Measurements from ENCODE around the gene RGS7. TPM values are rescaled to one million over a fixed set of nuclear protein-coding genes. Genes with fewer than 3 reads are reported as not detected.
"Not testable (repeated sequence)": the region's sequence is repeated elsewhere in the genome, so short reads cannot be mapped to it uniquely, and the experiment has no call there.

RGS7 gene
- polyA plus RNA-seq, 2 of the 4 experiments (the other 2 are of a cell fraction) = 0.08 TPM; not detected in 1

DNA sequence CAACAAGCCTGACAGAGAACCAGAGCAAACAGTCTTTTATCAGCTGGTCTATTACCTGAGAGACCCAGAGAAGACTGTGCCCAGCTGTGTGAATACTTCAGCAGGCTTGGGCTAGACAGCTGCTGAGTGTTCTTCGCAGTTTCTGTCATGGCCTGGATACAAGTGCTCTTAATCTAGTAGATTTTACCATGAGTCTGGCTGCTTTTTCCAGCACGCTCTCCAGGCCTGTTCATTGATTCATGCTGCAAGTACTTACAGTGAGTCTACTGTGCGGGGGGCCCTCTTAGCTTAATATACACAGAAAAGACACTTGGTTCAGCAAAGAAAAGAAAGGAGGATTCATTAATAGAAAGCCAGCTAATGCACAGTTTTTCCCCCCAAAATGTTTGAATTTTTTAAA, 48.5 kb downstream of the RGS7 start:
- no peak for FAIRE-seq
- no peak for DNase-seq (ENCODE audit: low read depth in 1 of 2, low spot score in 1 of 2)
- CTCF ChIA-PET = no interaction called here
- no peak for TF ChIP-seq JUNB (IDR thresholded peaks at IDR 0.05)
- Histone ChIP-seq H3K27ac (no peak overlapping the region), H3K4me3 (no peak overlapping the region), H3K9me3 (peaks cover 8% of the 10 kb centered on the region; the same call in 1 of the 3 replicates), H3K4me1 (no peaks in the 10 kb centered on the region), H3K4me2 (no peak overlapping the region)
- ATAC-seq = no peak
- POLR2A ChIA-PET = no interaction called here
- 39% methylated on average over 3 of the region's 3 CpGs for WGBS (ENCODE audit: missing lambda C conversion rate)

DNA sequence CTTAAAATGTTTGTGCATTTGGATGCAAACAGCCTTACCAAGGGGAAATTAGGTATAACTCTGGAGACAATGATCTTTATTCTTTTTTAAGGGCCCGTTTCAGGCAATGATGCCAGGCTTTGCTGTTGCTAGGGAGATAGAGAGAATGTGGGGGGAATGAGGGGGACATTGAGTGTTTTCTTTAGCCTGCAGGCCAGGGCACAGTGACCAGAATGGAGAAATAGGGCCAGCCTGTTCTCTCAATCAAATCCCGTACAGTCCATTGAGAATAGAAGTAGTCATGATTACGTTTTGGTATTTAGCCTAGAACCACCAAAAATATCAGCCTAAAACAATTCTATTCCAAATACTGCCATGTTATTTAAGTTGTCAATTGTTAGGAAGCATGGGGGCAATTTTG, 49.0 kb downstream of the RGS7 start:
- ChIA-PET POLR2A (no interaction called here), CTCF (no interaction called here)
- WGBS (ENCODE audit: missing lambda C conversion rate) = 32% methylated on average over 3 of the region's 3 CpGs
- H3K4me1 ChIP-seq = no peaks in the 10 kb centered on the region
- DNase-seq (ENCODE audit: low read depth in 1 of 2, low spot score in 1 of 2) (no peak), FAIRE-seq (no peak), ATAC-seq (no peak)
- H3K9me3 ChIP-seq = peaks cover 8% of the 10 kb centered on the region; the same call in 1 of the 3 replicates
- no peak for TF ChIP-seq MYC (IDR thresholded peaks at IDR 0.05; ENCODE audit: borderline replicate concordance, low read length)
- TF ChIP-seq ZNF302 (CRISPR knock-in tag; IDR thresholded peaks at IDR 0.05) = no peak
- TF ChIP-seq POLR2A (IDR thresholded peaks at IDR 0.05; ENCODE audit: low read length) = no peak
- TF ChIP-seq CHD2 (IDR thresholded peaks at IDR 0.05; ENCODE audit: low read length, partially characterized antibody) = no peak
- no peak for TF ChIP-seq KDM5A (IDR thresholded peaks at IDR 0.05)
- TF ChIP-seq FOSB (CRISPR knock-in tag; IDR thresholded peaks at IDR 0.05) = no peak
- TF ChIP-seq NR3C1 (IDR thresholded peaks at IDR 0.05) = no peak
- no peak for TF ChIP-seq ESRRA (IDR thresholded peaks at IDR 0.05; ENCODE audit: borderline replicate concordance, low read length)
- no peak for TF ChIP-seq RFX5 (IDR thresholded peaks at IDR 0.05)
- TF ChIP-seq FOXS1 (CRISPR knock-in tag; IDR thresholded peaks at IDR 0.05) = no peak
- TF ChIP-seq ZFP36 (IDR thresholded peaks at IDR 0.05; ENCODE audit: borderline replicate concordance, partially characterized antibody) = no peak
- no peak for TF ChIP-seq RARB (CRISPR knock-in tag; IDR thresholded peaks at IDR 0.05)
- TF ChIP-seq HOXA7 (CRISPR knock-in tag; IDR thresholded peaks at IDR 0.05) = no peak
- H3K4me3 ChIP-seq = no peak overlapping the region
- no peak overlapping the region for H3K4me2 ChIP-seq
- H3K27ac ChIP-seq = no peak overlapping the region

GRCh38 chr1:241306125-241306790, 50.7 kb downstream of the RGS7 start:
- H3K4me3 ChIP-seq = no peak overlapping the region
- DNase-seq (ENCODE audit: low read depth in 1 of 2, low spot score in 1 of 2) (no peak), ATAC-seq (no peak), FAIRE-seq (no peak)
- no peak for TF ChIP-seq RAD21 (conservative IDR thresholded peaks at IDR 0.05 in 1 of 2, IDR thresholded peaks at IDR 0.05 in 1 of 2)
- WGBS (ENCODE audit: missing lambda C conversion rate) = 35% methylated on average over 12 of the region's 12 CpGs
- ChIA-PET CTCF (interaction anchor here (1.2 kb wide), 1 partner anchor 20 kb away, joined by 3 read pairs; no protein-coding TSS in a partner anchor), POLR2A (no interaction called here)
- H3K4me2 ChIP-seq = no peak overlapping the region
- peaks cover 8% of the 10 kb centered on the region; the same call in 1 of the 3 replicates for H3K9me3 ChIP-seq
- no peak overlapping the region for H3K27ac ChIP-seq
- H3K4me1 ChIP-seq = no peaks in the 10 kb centered on the region

DNA sequence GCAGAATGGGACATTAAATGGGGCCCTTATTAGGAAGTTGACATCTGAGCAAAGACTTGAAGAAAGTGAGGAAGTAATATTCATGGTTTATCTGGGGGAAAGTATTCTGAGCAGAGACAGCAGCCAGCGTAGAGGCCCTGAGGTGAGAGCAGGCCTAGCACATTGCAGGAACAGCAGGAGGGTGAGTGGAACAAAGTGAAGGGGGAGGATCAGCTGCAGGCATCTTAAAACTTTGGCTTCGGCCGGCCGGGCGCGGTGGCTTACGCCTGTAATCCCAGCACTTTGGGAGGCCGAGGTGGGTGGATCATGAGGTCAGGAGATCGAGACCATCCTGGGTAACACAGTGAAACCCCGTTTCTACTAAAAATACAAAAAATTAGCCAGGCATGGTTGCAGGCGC, 55.0 kb downstream of the RGS7 start:
- H3K4me3 ChIP-seq; H3K4me2 ChIP-seq; FAIRE-seq; DNase-seq (ENCODE audit: low read depth in 1 of 2, low spot score in 1 of 2); ATAC-seq; POLR2A ChIA-PET; H3K27ac ChIP-seq; H3K9me3 ChIP-seq; H3K4me1 ChIP-seq: not testable (repeated sequence)
- CTCF ChIA-PET = interaction anchor here (0.9 kb wide), 1 partner anchor 9 kb away, joined by 4 read pairs; no protein-coding TSS in a partner anchor
- WGBS (ENCODE audit: missing lambda C conversion rate) = 50% methylated on average over 11 of the region's 11 CpGs

DNA sequence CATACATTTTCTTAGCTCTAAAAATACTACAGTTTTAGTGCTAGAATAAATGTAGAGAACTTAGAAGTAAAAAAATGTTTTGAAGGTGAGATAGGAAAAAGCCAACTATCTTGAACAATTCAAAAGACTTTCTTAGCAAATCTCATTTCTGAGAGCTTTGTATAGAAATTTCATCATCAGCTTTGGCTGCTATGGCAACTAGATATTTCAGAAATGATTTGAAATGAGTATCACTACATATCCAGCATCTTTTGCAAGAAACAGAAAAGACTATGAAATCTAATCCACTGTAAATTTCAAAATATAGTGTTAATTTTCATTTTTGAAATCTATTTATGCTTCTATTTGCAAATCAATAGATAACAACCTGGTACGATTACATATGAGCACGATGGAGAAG, 57.7 kb downstream of the RGS7 start:
- Histone ChIP-seq H3K4me3 (no peak overlapping the region), H3K9me3 (peaks cover 2% of the 10 kb centered on the region; the same call in 1 of the 3 replicates), H3K4me1 (no peaks in the 10 kb centered on the region), H3K27ac (no peak overlapping the region), H3K4me2 (no peak overlapping the region)
- WGBS (ENCODE audit: missing lambda C conversion rate) = 18% methylated on average over 2 of the region's 2 CpGs
- ChIA-PET POLR2A (no interaction called here), CTCF (no interaction called here)
- no peak for FAIRE-seq
- no peak for ATAC-seq
- DNase-seq (ENCODE audit: low read depth in 1 of 2, low spot score in 1 of 2) = no peak
- TF ChIP-seq PHF8 (IDR thresholded peaks at IDR 0.05; ENCODE audit: borderline replicate concordance, low read depth) (no peak), CEBPB (IDR thresholded peaks at IDR 0.05) (no peak), HEYL (CRISPR knock-in tag; IDR thresholded peaks at IDR 0.05) (no peak), FOXS1 (CRISPR knock-in tag; IDR thresholded peaks at IDR 0.05) (no peak), CHD4 (IDR thresholded peaks at IDR 0.05; ENCODE audit: borderline replicate concordance) (no peak), ZSCAN20 (CRISPR knock-in tag; IDR thresholded peaks at IDR 0.05) (no peak), NPAS2 (CRISPR knock-in tag; IDR thresholded peaks at IDR 0.05; ENCODE audit: borderline replicate concordance) (no peak)
- TF ChIP-seq, protein P1, sequence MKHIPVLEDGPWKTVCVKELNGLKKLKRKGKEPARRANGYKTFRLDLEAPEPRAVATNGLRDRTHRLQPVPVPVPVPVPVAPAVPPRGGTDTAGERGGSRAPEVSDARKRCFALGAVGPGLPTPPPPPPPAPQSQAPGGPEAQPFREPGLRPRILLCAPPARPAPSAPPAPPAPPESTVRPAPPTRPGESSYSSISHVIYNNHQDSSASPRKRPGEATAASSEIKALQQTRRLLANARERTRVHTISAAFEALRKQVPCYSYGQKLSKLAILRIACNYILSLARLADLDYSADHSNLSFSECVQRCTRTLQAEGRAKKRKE (CRISPR knock-in tag; IDR thresholded peaks at IDR 0.05; ENCODE audit: low read depth) = no peak
- TF ChIP-seq, protein P2, sequence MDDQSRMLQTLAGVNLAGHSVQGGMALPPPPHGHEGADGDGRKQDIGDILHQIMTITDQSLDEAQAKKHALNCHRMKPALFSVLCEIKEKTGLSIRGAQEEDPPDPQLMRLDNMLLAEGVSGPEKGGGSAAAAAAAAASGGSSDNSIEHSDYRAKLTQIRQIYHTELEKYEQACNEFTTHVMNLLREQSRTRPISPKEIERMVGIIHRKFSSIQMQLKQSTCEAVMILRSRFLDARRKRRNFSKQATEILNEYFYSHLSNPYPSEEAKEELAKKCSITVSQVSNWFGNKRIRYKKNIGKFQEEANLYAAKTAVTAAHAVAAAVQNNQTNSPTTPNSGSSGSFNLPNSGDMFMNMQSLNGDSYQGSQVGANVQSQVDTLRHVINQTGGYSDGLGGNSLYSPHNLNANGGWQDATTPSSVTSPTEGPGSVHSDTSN (IDR thresholded peaks at IDR 0.05) = no peak
